Skeletal muscle tissue (tissue), 4 donors: ENCODE measurements around the gene TMEM39B. TPM values are rescaled to one million over a fixed set of nuclear protein-coding genes. Genes with fewer than 3 reads are reported as not detected.
A peak's percentile ranks its signal among the peaks of the same experiment; 100 is the strongest.
"Not testable (repeated sequence)": the region's sequence is repeated elsewhere in the genome, so short reads cannot be mapped to it uniquely, and the experiment has no call there.

ENCODE experiments used
- H3K27ac ChIP-seq: one replicate; pipeline ENCODE4 v1.7.0; 2013; ENCODE audit warnings: mild to moderate bottlenecking, low read depth, low read length, inconsistent platforms
- H3K27me3 ChIP-seq, 3 donors: one replicate each; pipeline ENCODE4 v1.7.0; 2013; ENCODE audit warnings: low read length in 3 of 3; ENCODE audit not compliant: control insufficient read depth in 3 of 3, insufficient read depth in 3 of 3
- H3K36me3 ChIP-seq, 3 donors: one replicate each; pipeline ENCODE4 v1.7.0; 2013; ENCODE audit warnings: low read length in 3 of 3; ENCODE audit not compliant: control insufficient read depth in 3 of 3, insufficient read depth in 3 of 3
- H3K4me1 ChIP-seq, 3 donors: one replicate each; pipeline ENCODE4 v1.7.0; 2013; ENCODE audit warnings: low read length in 3 of 3, mild to moderate bottlenecking in 3 of 3; ENCODE audit not compliant: control insufficient read depth in 3 of 3, insufficient read depth in 3 of 3
- H3K4me3 ChIP-seq, 3 donors: one replicate each; pipeline ENCODE4 v1.7.0; 2013; ENCODE audit warnings: low read length in 3 of 3
- H3K9ac ChIP-seq, 3 donors: one replicate each; pipeline ENCODE4 v1.7.0; 2013; ENCODE audit warnings: low read length in 3 of 3, mild to moderate bottlenecking in 3 of 3, moderate library complexity in 2 of 3, low read depth in 1 of 3
- H3K9me3 ChIP-seq, 3 donors: one replicate each; pipeline ENCODE4 v1.7.0; 2013; ENCODE audit warnings: low read length in 3 of 3; ENCODE audit not compliant: control insufficient read depth in 3 of 3
- total RNA-seq: library from RNA; depleted of rRNA; stranded (reverse); fragments of >200 nt; gene quantifications from one replicate; pipeline ENCODE4 v1.2.3, GENCODE V29; 2014
- donor health status: Osteomylitis.

Gene TMEM39B
- total RNA-seq, 1 donor from 2014 or later = 3.7 TPM

DNA sequence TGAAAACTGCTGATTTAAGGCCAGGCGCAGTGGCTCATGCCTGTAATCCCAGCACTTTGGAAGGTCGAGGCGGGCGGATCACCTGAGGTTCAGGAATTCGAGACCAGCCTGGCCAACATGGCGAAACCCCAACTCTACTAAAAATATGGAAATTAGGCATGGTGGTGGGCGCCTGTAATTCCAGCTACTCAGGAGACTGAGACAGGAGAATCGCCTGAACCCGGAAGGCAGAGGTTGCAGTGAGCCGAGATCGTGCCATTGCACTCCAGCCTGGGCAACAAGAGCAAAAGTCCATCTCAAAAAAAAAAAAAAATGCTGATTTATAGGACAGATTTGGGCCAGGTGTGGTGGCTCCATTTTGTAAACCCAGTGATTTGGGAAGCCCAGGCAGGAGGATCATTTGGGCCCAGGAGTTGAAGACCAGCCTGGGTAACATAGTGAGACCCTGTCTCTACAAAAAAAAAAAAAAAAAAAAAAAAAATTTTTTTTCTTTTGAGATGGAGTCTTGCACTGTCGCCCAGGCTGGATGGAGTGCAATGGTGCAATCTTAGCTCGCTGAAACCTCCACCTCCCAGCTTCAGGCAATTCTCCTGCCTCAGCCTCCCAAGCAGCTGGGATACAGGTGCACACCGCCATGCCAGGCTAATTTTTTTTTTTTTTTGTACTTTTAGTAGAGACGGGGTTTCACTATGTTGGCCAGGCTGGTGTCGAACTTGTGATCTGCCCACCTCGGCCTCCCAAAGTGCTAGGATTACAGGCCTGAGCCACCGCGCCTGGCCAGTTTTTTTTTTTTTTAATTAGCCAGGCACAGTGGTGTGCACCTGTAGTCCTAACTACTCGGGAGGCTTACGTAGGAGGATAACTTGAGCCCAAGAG is 6.9 kb upstream of the TMEM39B start:
- not testable (repeated sequence) for H3K27ac ChIP-seq

DNA sequence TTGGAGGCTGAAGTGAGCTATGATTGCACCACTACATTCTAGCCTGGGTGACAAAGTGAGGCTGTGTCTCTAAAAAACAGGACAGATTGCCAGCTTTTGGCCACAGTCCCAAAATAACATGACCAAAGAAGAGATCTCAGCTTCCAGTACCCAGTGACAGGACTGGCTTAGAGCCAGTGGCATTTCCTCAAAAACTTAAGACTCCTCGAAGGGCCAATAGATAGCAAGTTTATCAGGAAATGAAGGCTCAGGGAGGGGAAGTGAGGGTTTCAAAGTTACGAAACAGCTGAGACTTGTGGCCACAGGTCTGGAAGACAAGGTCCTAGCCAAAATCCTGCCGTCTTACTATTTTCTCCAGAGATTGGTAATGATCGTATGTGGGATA is 6.3 kb upstream of the TMEM39B start:
- Histone ChIP-seq H3K4me3 (no peak overlapping the region), H3K9ac (no peak overlapping the region), H3K27me3 (no peaks in the 10 kb centered on the region), H3K4me1 (peaks cover 11 to 17% (median 13%) of the 10 kb centered on the region in 3 donors), H3K36me3 (no peaks in the 10 kb centered on the region), H3K9me3 (no peaks in the 10 kb centered on the region), H3K27ac (no peak overlapping the region)

More for the DNA sequence above, 6.9 kb upstream of the TMEM39B start:
- not testable (repeated sequence) for H3K9me3 ChIP-seq, H3K27me3 ChIP-seq, H3K36me3 ChIP-seq, H3K9ac ChIP-seq, H3K4me3 ChIP-seq
- H3K4me1 ChIP-seq = peaks cover 11 to 17% (median 13%) of the 10 kb centered on the region in 3 donors

DNA sequence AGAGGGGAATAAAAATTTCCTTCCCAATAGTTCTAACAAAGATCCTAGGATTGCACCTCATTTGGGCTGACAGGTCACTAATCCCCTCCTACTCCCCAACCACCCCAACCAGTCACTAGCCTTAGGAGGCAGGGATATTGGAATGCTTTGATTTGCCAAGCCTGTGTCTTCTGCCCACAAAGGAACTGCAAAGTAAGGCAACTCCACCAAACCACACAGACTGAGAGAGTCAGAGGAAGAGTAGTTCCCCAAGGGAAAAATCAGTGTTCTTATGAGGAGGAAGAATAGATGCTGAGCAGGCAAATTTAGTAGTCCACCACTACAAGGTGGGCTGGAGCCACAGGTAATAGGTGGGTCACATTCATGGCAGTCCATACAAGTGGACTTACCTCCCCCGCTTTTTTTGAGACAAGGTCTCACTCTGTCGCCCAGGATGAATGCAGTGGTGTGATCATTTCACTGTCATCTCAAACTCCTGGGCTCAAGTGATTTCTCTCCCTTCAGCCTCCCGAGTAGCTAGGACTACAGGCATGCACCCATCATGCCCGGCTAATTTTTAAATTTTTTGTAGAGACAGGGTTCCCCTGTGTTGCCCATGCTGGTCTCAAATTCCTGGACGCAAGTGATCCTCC is 3.7 kb upstream of the TMEM39B start:
- H3K9ac ChIP-seq = peak overlapping the region in 1 of 3 donors; percentile 40
- H3K4me3 ChIP-seq = no peak overlapping the region
- H3K36me3 ChIP-seq = no peaks in the 10 kb centered on the region
- no peaks in the 10 kb centered on the region for H3K27me3 ChIP-seq
- no peak overlapping the region for H3K27ac ChIP-seq
- peaks cover 13 to 25% (median 15%) of the 10 kb centered on the region in 3 donors for H3K4me1 ChIP-seq
- H3K9me3 ChIP-seq = no peaks in the 10 kb centered on the region

DNA sequence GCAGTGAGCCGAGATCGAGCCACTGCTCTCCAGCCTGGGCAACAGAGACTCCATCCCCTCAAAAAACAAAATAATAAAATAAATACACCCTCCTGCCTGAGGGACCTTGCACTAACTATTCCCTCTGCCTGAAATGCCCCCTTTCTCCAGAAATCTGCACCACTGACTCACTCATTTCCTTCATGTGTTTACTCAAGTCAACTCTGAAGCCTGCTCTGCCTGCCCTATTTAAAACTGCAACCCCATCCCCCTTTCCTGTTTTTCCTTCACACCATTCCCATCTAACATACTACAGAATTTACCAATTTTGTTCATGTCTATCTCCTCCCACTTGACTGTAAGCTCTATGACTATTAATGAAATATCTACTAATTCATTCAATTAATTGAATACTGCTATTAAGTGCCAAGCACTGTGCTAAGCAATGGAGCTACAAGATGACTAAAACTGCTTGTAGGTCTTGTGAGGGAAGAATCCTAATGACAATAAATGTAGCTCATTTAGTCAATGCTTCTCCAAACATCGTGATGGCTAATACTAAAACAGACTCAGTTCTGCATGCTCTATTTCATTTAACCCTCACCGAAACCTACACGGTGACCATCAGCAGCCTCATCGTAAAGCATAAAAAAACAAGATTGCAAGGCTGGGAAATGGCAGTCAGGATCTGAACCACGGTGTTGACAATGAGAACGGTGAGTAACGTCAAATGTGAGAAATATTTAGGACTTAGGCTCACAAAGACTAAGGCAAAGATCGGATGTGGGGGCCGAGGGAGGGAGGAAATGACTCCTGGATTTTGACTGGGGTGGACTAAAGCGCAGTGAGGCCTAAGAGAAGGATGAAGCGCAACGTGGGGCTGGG is 749 bp upstream of the TMEM39B start:
- Histone ChIP-seq H3K27me3 (no peaks in the 10 kb centered on the region), H3K27ac (peak overlapping the region; percentile 90), H3K36me3 (peaks cover 11 to 13% (median 12%) of the 10 kb centered on the region in 3 donors), H3K9me3 (no peaks in the 10 kb centered on the region), H3K9ac (peak overlapping the region; percentile 65 to 89 (median 76)), H3K4me3 (peak overlapping the region; percentile 91 to 96 (median 93)), H3K4me1 (peaks cover 13 to 22% (median 15%) of the 10 kb centered on the region in 3 donors)

DNA sequence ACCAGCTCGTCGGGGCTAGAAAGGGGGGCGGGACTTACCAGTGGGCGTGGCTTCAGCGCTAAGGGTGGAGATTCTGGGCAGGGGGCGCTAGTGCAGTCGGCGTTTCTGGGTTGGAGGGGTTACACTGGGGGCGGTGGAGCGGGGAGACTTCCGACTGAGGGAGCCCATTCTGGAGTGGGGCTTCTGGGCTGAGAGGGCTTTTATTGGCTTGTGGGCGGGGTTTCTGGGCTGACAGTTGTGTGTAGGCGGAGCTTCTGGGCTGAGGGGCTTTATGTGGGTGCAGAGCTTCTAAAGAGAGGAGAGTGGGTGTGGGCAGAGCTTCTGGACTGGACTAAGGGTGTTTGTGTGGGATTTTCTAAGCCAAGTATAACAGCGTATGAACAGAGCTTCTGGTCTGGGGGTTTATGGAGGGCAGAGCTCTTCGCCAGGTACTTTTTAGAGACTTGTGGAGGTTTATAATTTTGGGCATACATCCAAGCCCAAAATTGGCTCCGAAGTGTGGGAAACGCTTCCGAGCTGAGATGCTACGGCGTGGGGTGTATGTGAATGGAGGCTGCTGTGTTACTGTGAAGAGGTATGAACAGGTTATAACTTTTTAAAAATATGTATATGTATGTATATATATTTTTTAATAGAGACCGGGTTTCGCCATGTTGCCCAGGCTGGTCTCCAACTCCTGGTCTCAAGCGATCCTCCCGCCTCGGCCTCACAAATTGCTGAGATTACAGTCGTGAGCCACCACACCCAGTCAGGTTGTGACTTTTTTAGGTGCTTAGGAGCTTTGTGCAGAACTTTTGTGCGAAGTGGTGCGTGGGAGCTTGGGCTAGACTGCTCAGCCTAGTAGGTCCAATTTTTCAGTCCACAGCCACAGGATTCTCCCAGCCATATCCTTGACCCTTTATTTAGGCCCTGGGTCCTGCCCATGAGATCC is 825 bp downstream of the TMEM39B start:
- Histone ChIP-seq H3K9me3 (no peaks in the 10 kb centered on the region), H3K27me3 (no peaks in the 10 kb centered on the region), H3K4me1 (peaks cover 13 to 22% (median 15%) of the 10 kb centered on the region in 3 donors), H3K4me3 (peak overlapping the region; percentile 91 to 96 (median 93)), H3K27ac (peak overlapping the region; percentile 90), H3K36me3 (peaks cover 23 to 26% (median 26%) of the 10 kb centered on the region in 3 donors), H3K9ac (peak overlapping the region; percentile 65 to 89 (median 87))

DNA sequence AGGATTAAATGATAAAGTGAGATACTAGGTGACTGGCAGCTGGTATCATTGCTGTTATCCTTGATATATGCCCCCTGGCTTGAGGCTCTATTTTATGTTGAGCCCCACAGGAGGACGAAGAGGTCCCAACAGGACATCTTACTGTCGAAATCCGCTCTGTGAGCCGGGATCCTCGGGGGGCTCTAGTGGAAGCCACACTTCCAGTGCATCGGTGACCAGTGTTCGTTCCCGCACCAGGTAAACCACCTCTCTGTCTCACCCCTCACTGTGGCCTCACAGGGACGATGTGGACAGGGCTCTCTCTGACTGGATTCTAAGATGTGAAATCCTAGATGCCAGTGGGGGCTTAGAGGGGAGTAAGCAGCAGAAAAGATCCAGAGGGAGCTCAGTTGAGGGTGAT is 2.1 kb downstream of the TMEM39B start:
- Histone ChIP-seq H3K9me3 (no peaks in the 10 kb centered on the region), H3K4me3 (no peak overlapping the region), H3K27me3 (no peaks in the 10 kb centered on the region), H3K9ac (no peak overlapping the region), H3K4me1 (peaks cover 13 to 22% (median 15%) of the 10 kb centered on the region in 3 donors), H3K36me3 (peaks cover 26% of the 10 kb centered on the region in 3 donors), H3K27ac (no peak overlapping the region)

DNA sequence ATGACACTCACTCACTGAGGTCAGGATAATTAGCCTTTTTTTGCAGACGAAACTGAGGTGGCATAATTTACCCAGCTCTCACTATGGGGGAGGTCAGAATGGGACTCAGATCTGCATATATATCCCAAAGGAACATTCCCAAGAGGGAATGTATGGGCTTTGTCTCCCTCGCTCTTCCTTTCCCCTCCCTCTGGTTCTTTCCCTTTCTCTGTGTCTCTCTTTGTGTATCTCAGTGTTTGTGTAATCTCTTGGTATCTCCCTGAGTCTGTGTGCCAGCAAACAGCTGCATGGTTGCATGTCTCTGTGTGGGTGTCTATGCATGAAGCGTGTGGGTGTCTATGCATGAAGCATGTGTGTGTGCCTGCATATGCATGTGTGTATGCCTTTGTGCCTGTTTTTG is 4.7 kb downstream of the TMEM39B start:
- no peaks in the 10 kb centered on the region for H3K9me3 ChIP-seq
- H3K36me3 ChIP-seq = peaks cover 26% of the 10 kb centered on the region in 3 donors
- no peak overlapping the region for H3K27ac ChIP-seq
- H3K4me3 ChIP-seq = no peak overlapping the region
- no peak overlapping the region for H3K9ac ChIP-seq
- H3K27me3 ChIP-seq = no peaks in the 10 kb centered on the region
- H3K4me1 ChIP-seq = peaks cover 4 to 12% (median 7%) of the 10 kb centered on the region in 3 donors

DNA sequence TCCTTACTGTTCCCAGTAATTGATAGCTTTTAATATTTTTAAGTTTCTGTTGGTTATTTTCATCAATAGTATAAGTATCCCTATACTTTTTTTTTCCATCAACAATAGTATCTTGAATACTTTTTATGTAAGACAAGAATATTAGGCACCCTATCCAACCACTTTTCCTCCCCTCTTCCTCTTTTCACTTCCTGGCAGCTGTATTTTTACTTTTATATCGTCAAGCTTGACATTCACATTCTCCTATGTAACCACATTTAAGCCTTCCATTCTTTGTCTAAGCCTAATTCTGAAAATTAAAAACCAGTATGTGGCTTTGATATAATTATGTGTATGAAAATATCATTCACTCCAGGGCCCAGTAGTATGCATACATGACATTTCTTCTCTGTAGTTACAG is 9.3 kb downstream of the TMEM39B start:
- Histone ChIP-seq H3K4me3 (no peak overlapping the region), H3K27ac (no peak overlapping the region), H3K9me3 (no peaks in the 10 kb centered on the region), H3K9ac (no peak overlapping the region), H3K4me1 (no peaks in the 10 kb centered on the region), H3K36me3 (peaks cover 14 to 34% (median 20%) of the 10 kb centered on the region in 3 donors), H3K27me3 (no peaks in the 10 kb centered on the region)

DNA sequence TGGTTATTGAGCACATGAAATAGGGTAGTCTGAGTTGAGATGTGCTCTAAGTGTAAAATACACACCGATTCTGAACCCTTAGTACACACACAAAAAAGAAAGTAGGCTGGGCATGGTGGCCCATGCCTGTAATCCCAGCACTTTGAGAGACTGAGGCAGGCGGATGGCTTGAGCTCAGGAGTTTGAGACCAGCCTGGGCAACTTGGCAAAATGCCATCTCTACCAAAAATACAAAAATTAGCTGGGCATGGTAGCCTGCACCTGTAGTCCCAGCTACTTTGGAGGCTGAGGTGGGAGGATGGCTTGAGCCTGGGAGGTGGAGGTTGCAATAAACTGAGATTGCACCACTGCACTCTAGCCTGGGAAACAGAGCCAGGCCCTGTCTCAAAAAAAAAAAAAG is 13.6 kb downstream of the TMEM39B start:
- not testable (repeated sequence) for H3K9ac ChIP-seq, H3K27ac ChIP-seq, H3K4me3 ChIP-seq, H3K27me3 ChIP-seq, H3K9me3 ChIP-seq, H3K4me1 ChIP-seq
- peaks cover 0 to 32% (median 13%) of the 10 kb centered on the region in 3 donors for H3K36me3 ChIP-seq
